Hepatocyte (in vitro differentiated cells): Measurements from ENCODE around the gene NAA30. TPM values are rescaled to one million over a fixed set of nuclear protein-coding genes. Genes with fewer than 3 reads are reported as not detected.

Experiments used
- DNase-seq: peaks from one replicate; pipeline ENCODE4 v3.0.0-alpha.2; 2016; ENCODE audit warnings: low spot score
- H2AFZ ChIP-seq: fragments of 200-600 bp; sonication (generic); 2 replicates; pipeline ENCODE4 v1.6.0; 2016; ENCODE audit warnings: antibody characterized with exemption, mild to moderate bottlenecking
- H3K27ac ChIP-seq: fragments of 200-600 bp; sonication (generic); 2 replicates; pipeline ENCODE4 v1.5.1; 2016; ENCODE audit warnings: mild to moderate bottlenecking
- H3K27me3 ChIP-seq: fragments of 200-600 bp; sonication (generic); 2 replicates; pipeline ENCODE4 v1.6.1; 2016
- H3K36me3 ChIP-seq: fragments of 200-600 bp; sonication (generic); replicated peaks from 2 replicates; pipeline ENCODE4 v1.5.1; 2016; ENCODE audit warnings: low read depth; ENCODE audit not compliant: insufficient read depth
- H3K4me1 ChIP-seq: fragments of 200-600 bp; sonication (generic); 2 replicates; pipeline ENCODE4 v1.5.1; 2016; ENCODE audit warnings: mild to moderate bottlenecking, moderate library complexity; ENCODE audit not compliant: insufficient read depth
- H3K4me2 ChIP-seq: fragments of 200-600 bp; sonication (generic); 2 replicates; pipeline ENCODE4 v1.6.0; 2016
- H3K4me3 ChIP-seq: fragments of 200-600 bp; sonication (generic); 2 replicates; pipeline ENCODE4 v1.5.1; 2016; ENCODE audit warnings: mild to moderate bottlenecking
- H3K79me2 ChIP-seq: fragments of 200-600 bp; sonication (generic); 2 replicates; pipeline ENCODE4 v1.6.0; 2017; ENCODE audit warnings: mild to moderate bottlenecking
- H3K9me2 ChIP-seq: fragments of 200-600 bp; sonication (generic); replicated peaks from 2 replicates; pipeline ENCODE4 v1.6.0; 2017; ENCODE audit warnings: mild to moderate bottlenecking; ENCODE audit not compliant: insufficient read depth
- H3K9me3 ChIP-seq: fragments of 200-600 bp; sonication (generic); 2 replicates; pipeline ENCODE4 v1.5.1; 2016; ENCODE audit warnings: low read depth, mild to moderate bottlenecking
- H4K20me1 ChIP-seq: fragments of 200-600 bp; sonication (generic); 2 replicates; pipeline ENCODE4 v1.6.0; 2016; ENCODE audit warnings: mild to moderate bottlenecking; ENCODE audit not compliant: insufficient read depth, poor library complexity, severe bottlenecking
- EZH2 ChIP-seq: fragments of 200-600 bp; sonication (generic); IDR thresholded peaks from 2 replicates; pipeline ENCODE4 v1.6.1; 2016; ENCODE audit warnings: antibody characterized with exemption, mild to moderate bottlenecking, borderline replicate concordance
- EZH2phosphoT487 ChIP-seq: fragments of 200-600 bp; sonication (generic); IDR thresholded peaks from one replicate; pipeline ENCODE4 v1.6.1; 2018; ENCODE audit warnings: antibody characterized with exemption, mild to moderate bottlenecking, low read depth, moderate library complexity; ENCODE audit not compliant: unreplicated experiment, severe bottlenecking
- WGBS: methylation state at CpG from one replicate; pipeline ENCODE4 v1.1.6; 2016; ENCODE audit warnings: low lambda C conversion rate; ENCODE audit errors: missing lambda C conversion rate; 5-methylcytosine and 5-hydroxymethylcytosine counted together
- polyA plus RNA-seq: library from polyadenylated mRNA; unstranded; fragments of >200 nt; fragmentation: Nextera tagmentation; extraction: Ambion mirVana; gene quantifications from 2 replicates; pipeline ENCODE4 v1.2.1, GENCODE V29; 2016
- total RNA-seq: library from RNA; depleted of rRNA; stranded (reverse); fragments of >200 nt; gene quantifications from 2 replicates; pipeline ENCODE4 v1.2.3, GENCODE V29; 2014
- TF ChIP-seq, protein P1 (sequence below): fragments of 200-600 bp; sonication (generic); IDR thresholded peaks from 2 replicates; pipeline ENCODE4 v1.5.1; 2016; ENCODE audit warnings: antibody characterized with exemption, mild to moderate bottlenecking; ENCODE audit not compliant: poor library complexity

The NAA30 gene
- total and polyA plus RNA-seq, 2 experiments from 2014 or later: 10.6 to 30.2 TPM

- Histone ChIP-seq H3K4me1 (no peaks in the 10 kb centered on the region), H3K9me2 (no peaks in the 10 kb centered on the region), H3K36me3 (no peaks in the 10 kb centered on the region), H3K4me2 (no peak overlapping the region), H3K4me3 (no peak overlapping the region), H3K79me2 (no peaks in the 10 kb centered on the region), H3K27ac (no peak overlapping the region), H2AFZ (no peak overlapping the region), H4K20me1 (no peaks in the 10 kb centered on the region), H3K9me3 (no peaks in the 10 kb centered on the region), H3K27me3 (no peaks in the 10 kb centered on the region)
- DNase-seq: no peak
- TF ChIP-seq, protein P1, sequence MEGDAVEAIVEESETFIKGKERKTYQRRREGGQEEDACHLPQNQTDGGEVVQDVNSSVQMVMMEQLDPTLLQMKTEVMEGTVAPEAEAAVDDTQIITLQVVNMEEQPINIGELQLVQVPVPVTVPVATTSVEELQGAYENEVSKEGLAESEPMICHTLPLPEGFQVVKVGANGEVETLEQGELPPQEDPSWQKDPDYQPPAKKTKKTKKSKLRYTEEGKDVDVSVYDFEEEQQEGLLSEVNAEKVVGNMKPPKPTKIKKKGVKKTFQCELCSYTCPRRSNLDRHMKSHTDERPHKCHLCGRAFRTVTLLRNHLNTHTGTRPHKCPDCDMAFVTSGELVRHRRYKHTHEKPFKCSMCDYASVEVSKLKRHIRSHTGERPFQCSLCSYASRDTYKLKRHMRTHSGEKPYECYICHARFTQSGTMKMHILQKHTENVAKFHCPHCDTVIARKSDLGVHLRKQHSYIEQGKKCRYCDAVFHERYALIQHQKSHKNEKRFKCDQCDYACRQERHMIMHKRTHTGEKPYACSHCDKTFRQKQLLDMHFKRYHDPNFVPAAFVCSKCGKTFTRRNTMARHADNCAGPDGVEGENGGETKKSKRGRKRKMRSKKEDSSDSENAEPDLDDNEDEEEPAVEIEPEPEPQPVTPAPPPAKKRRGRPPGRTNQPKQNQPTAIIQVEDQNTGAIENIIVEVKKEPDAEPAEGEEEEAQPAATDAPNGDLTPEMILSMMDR: peak; percentile 38
- TF ChIP-seq EZH2 (no peak), EZH2phosphoT487 (no peak)
Observed at GRCh38 chr14:57378661-57379060, 11.7 kb upstream of the NAA30 start.

DNA sequence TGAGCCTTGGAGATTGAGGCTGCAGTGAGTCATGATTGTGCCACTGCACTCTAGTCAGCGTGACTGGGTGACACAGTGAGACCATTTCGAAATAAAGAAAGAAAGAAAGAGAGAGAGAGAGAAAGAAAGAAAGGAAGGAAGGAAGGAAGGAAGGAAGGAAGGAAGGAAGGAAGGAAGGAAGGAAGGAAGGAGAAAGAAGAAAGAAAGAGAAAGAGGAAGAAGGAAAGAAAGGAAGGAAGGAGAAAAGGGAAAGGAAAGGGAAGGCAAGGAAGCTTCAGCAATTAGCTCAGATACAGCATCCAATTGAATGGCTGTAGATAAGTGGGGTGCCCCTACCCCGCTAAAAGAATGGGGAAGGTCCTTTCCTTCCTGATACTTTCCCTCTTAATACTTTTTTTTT lies 9.5 kb upstream of the NAA30 start:
- no peaks in the 10 kb centered on the region for H4K20me1 ChIP-seq
- H3K9me2 ChIP-seq: no peaks in the 10 kb centered on the region
- 88% methylated on average over 3 of the region's 3 CpGs for WGBS
- H3K9me3 ChIP-seq: no peaks in the 10 kb centered on the region
- no peaks in the 10 kb centered on the region for H3K27me3 ChIP-seq
- TF ChIP-seq EZH2 (no peak), EZH2phosphoT487 (no peak)
- TF ChIP-seq, protein P1: no peak
- no peak overlapping the region for H3K27ac ChIP-seq
- H3K4me2 ChIP-seq: no peak overlapping the region
- no peaks in the 10 kb centered on the region for H3K4me1 ChIP-seq
- no peaks in the 10 kb centered on the region for H3K79me2 ChIP-seq
- no peaks in the 10 kb centered on the region for H3K36me3 ChIP-seq
- H3K4me3 ChIP-seq: no peak overlapping the region
- no peak for DNase-seq
- H2AFZ ChIP-seq: no peak overlapping the region

- Histone ChIP-seq H3K36me3 (no peaks in the 10 kb centered on the region), H4K20me1 (no peaks in the 10 kb centered on the region), H3K9me2 (no peaks in the 10 kb centered on the region), H3K4me1 (no peaks in the 10 kb centered on the region), H2AFZ (no peak overlapping the region), H3K27me3 (no peaks in the 10 kb centered on the region), H3K4me2 (no peak overlapping the region), H3K9me3 (no peaks in the 10 kb centered on the region), H3K27ac (no peak overlapping the region), H3K79me2 (no peaks in the 10 kb centered on the region), H3K4me3 (no peak overlapping the region)
- 79% methylated on average over 2 of the region's 2 CpGs for WGBS
- TF ChIP-seq EZH2phosphoT487: no peak
- TF ChIP-seq, protein P1: no peak
- no peak for TF ChIP-seq EZH2
- DNase-seq: no peak
Observed at GRCh38 chr14:57382283-57382682, 8.1 kb upstream of the NAA30 start.

DNA sequence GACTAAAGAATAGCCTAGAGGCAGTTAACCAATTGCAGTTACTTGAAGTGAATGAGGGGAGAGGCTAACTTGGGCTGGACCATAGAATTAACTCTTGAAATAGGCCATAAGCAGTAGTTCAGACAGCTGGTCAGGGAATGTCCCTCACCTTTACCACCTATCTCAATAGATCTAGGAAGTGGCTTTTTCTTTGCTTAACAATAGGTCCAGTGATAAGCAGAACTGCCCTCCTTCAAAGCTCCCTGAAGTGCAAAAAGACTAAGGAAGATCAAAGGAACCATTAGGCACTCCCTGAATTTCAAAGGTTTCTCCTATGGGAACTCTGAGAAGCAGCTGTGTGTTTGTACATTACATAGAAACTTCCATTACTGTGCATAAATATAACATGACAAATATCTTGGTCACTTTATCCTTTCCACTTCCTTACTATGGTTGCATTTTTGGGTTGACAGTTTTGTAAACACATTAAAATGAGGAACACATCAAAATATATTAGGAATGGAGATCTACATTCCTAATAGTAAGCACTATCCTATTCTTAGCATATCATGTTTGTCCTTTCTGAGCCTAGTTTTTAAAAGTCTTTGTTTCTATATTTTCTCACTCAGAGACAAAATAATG lies 7.2 kb upstream of the NAA30 start:
- Histone ChIP-seq H3K27me3 (no peaks in the 10 kb centered on the region), H3K9me2 (no peaks in the 10 kb centered on the region), H3K9me3 (no peaks in the 10 kb centered on the region), H2AFZ (no peak overlapping the region), H3K4me1 (no peaks in the 10 kb centered on the region), H3K4me2 (no peak overlapping the region), H3K27ac (no peak overlapping the region), H3K4me3 (no peak overlapping the region), H3K79me2 (no peaks in the 10 kb centered on the region), H4K20me1 (no peaks in the 10 kb centered on the region), H3K36me3 (no peaks in the 10 kb centered on the region)
- DNase-seq: no peak
- TF ChIP-seq EZH2 (no peak), EZH2phosphoT487 (no peak)
- TF ChIP-seq, protein P1: no peak
